HEK293 (cell line): Measurements from ENCODE around the gene ULBP2.

Experiments used
- HOXC10 ChIP-seq: sonication (generic); formaldehyde crosslinking; IDR thresholded peaks from 2 replicates; pipeline ENCODE4 v1.8.1; 2023; ENCODE audit warnings: mild to moderate bottlenecking, missing genetic modification reagents
- PRDM4 ChIP-seq: fragments of 450-650 bp; formaldehyde crosslinking; IDR thresholded peaks from 2 replicates; pipeline ENCODE4 v1.5.1; 2017; ENCODE audit warnings: missing biosample characterization, missing genetic modification characterization
- YY1 ChIP-seq: fragments of 450-650 bp; formaldehyde crosslinking; IDR thresholded peaks from 2 replicates; pipeline ENCODE4 v1.5.1; 2018; ENCODE audit warnings: missing biosample characterization, missing genetic modification characterization
- ZBTB8A ChIP-seq: fragments of 450-650 bp; formaldehyde crosslinking; IDR thresholded peaks from 2 replicates; pipeline ENCODE4 v1.5.1; 2016; ENCODE audit warnings: missing biosample characterization, missing genetic modification characterization
- ZNF571 ChIP-seq: fragments of 450-650 bp; formaldehyde crosslinking; IDR thresholded peaks from 2 replicates; pipeline ENCODE4 v1.5.0; 2017; ENCODE audit warnings: missing biosample characterization, missing genetic modification characterization
- ZNF670 ChIP-seq: fragments of 450-650 bp; formaldehyde crosslinking; IDR thresholded peaks from 2 replicates; pipeline ENCODE4 v1.5.1; 2016; ENCODE audit warnings: missing biosample characterization, missing genetic modification characterization, low read depth
- TF ChIP-seq, protein P1 (sequence below): fragments of 450-650 bp; formaldehyde crosslinking; IDR thresholded peaks from 2 replicates; pipeline ENCODE4 v1.5.1; 2016; ENCODE audit warnings: missing biosample characterization, missing genetic modification characterization
- TF ChIP-seq, protein P2 (sequence below): fragments of 450-650 bp; formaldehyde crosslinking; IDR thresholded peaks from 2 replicates; pipeline ENCODE4 v1.5.1; 2016; ENCODE audit warnings: missing biosample characterization, missing genetic modification characterization

GRCh38 chr6:149905371-149905910, 36.4 kb upstream of the ULBP2 start:
- TF ChIP-seq PRDM4 (tag by site-specific recombination): no peak
- TF ChIP-seq, protein P1, sequence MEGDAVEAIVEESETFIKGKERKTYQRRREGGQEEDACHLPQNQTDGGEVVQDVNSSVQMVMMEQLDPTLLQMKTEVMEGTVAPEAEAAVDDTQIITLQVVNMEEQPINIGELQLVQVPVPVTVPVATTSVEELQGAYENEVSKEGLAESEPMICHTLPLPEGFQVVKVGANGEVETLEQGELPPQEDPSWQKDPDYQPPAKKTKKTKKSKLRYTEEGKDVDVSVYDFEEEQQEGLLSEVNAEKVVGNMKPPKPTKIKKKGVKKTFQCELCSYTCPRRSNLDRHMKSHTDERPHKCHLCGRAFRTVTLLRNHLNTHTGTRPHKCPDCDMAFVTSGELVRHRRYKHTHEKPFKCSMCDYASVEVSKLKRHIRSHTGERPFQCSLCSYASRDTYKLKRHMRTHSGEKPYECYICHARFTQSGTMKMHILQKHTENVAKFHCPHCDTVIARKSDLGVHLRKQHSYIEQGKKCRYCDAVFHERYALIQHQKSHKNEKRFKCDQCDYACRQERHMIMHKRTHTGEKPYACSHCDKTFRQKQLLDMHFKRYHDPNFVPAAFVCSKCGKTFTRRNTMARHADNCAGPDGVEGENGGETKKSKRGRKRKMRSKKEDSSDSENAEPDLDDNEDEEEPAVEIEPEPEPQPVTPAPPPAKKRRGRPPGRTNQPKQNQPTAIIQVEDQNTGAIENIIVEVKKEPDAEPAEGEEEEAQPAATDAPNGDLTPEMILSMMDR: no peak
- TF ChIP-seq HOXC10 (CRISPR knock-in tag): no peak
- TF ChIP-seq ZNF670: no peak
- TF ChIP-seq, protein P2, sequence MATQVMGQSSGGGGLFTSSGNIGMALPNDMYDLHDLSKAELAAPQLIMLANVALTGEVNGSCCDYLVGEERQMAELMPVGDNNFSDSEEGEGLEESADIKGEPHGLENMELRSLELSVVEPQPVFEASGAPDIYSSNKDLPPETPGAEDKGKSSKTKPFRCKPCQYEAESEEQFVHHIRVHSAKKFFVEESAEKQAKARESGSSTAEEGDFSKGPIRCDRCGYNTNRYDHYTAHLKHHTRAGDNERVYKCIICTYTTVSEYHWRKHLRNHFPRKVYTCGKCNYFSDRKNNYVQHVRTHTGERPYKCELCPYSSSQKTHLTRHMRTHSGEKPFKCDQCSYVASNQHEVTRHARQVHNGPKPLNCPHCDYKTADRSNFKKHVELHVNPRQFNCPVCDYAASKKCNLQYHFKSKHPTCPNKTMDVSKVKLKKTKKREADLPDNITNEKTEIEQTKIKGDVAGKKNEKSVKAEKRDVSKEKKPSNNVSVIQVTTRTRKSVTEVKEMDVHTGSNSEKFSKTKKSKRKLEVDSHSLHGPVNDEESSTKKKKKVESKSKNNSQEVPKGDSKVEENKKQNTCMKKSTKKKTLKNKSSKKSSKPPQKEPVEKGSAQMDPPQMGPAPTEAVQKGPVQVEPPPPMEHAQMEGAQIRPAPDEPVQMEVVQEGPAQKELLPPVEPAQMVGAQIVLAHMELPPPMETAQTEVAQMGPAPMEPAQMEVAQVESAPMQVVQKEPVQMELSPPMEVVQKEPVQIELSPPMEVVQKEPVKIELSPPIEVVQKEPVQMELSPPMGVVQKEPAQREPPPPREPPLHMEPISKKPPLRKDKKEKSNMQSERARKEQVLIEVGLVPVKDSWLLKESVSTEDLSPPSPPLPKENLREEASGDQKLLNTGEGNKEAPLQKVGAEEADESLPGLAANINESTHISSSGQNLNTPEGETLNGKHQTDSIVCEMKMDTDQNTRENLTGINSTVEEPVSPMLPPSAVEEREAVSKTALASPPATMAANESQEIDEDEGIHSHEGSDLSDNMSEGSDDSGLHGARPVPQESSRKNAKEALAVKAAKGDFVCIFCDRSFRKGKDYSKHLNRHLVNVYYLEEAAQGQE (tag by site-specific recombination): no peak
- TF ChIP-seq YY1 (tag by site-specific recombination): no peak
- TF ChIP-seq ZNF571 (tag by site-specific recombination): no peak
- TF ChIP-seq ZBTB8A (tag by site-specific recombination): no peak
